GM19455 (cell line): ENCODE measurements around the gene SMIM43.
"Not testable (repeated sequence)": the region's sequence is repeated elsewhere in the genome, so short reads cannot be mapped to it uniquely, and the experiment has no call there.

Experiments
- ATAC-seq: cut with Tn5 transposase; IDR thresholded peaks from one replicate; pipeline ENCODE4 v1.9.1; 2021; ENCODE audit not compliant: unreplicated experiment

The SMIM43 gene

GRCh38 chr4:121737846-121738554 is 27.0 kb downstream of the SMIM43 start:
- no peak for ATAC-seq

- no peak for ATAC-seq
Measured at GRCh38 chr4:121736735-121737351, 28.1 kb downstream of the SMIM43 start.

GRCh38 chr4:121734571-121734970 is 30.4 kb downstream of the SMIM43 start:
- ATAC-seq, result no peak

GRCh38 chr4:121733942-121734341 is 31.0 kb downstream of the SMIM43 start:
- no peak for ATAC-seq

GRCh38 chr4:121729753-121730152 is 35.2 kb downstream of the SMIM43 start:
- ATAC-seq, result not testable (repeated sequence)

GRCh38 chr4:121728798-121729226 is 36.2 kb downstream of the SMIM43 start:
- no peak for ATAC-seq

GRCh38 chr4:121728066-121728465 is 36.9 kb downstream of the SMIM43 start:
- ATAC-seq, result no peak

GRCh38 chr4:121726642-121727268 is 38.2 kb downstream of the SMIM43 start:
- peak; percentile 99 for ATAC-seq

- ATAC-seq, result no peak
Measured at GRCh38 chr4:121724671-121725070, 40.3 kb downstream of the SMIM43 start.

- no peak for ATAC-seq
Measured at GRCh38 chr4:121721700-121722099, 43.3 kb downstream of the SMIM43 start.

- no peak for ATAC-seq
Measured at GRCh38 chr4:121720109-121720508, 44.9 kb downstream of the SMIM43 start.

- ATAC-seq, result no peak
Measured at GRCh38 chr4:121717680-121718237, 47.2 kb downstream of the SMIM43 start.

- no peak for ATAC-seq
Measured at GRCh38 chr4:121714548-121714947, 50.4 kb downstream of the SMIM43 start.

- no peak for ATAC-seq
Measured at GRCh38 chr4:121712783-121713182, 52.2 kb downstream of the SMIM43 start.

GRCh38 chr4:121712001-121712651 is 52.8 kb downstream of the SMIM43 start:
- ATAC-seq, result no peak

- ATAC-seq, result peak; percentile 91
Measured at GRCh38 chr4:121711263-121712000, 53.5 kb downstream of the SMIM43 start.

GRCh38 chr4:121709766-121710405 is 55.1 kb downstream of the SMIM43 start:
- no peak for ATAC-seq
